HG02623 (cell line): ENCODE data around the gene SLC25A41.
"Not testable (repeated sequence)": the region's sequence is repeated elsewhere in the genome, so short reads cannot be mapped to it uniquely, and the experiment has no call there.

Experiments used
- ATAC-seq: cut with Tn5 transposase; IDR thresholded peaks from one replicate; pipeline ENCODE4 v1.9.1; 2021; ENCODE audit warnings: moderate library complexity; ENCODE audit not compliant: unreplicated experiment

The SLC25A41 gene

DNA sequence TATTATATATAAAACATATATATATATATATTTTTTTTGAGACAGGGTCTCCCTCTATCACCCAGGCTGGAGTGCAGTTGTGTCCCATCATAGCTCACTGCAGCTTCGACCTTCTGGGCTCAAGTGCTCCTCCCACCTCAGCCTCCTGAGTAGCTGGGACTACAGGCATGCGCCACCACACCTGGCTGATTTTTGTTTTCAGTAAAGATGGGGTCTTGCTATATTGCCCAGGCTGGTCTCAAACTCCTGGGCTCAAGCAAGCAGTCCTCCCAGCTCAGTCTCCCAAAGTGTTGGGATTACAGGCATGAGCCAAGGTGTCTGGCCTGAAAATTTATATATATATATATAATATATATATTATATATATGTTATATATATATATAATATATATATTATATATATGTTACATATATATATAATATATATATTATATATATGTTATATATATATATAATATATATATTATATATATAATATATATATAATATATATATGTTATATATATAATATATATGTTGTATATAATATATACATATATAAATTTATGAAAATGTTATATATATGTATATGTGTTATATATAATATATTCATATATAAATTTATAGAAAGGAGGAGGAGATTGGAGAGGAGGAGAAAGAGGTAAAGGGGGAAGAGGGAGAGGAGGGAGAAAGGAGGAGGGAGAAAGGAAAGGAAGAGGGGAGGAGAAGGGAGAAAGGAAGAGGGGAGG is 4.7 kb downstream of the SLC25A41 start:
- not testable (repeated sequence) for ATAC-seq

DNA sequence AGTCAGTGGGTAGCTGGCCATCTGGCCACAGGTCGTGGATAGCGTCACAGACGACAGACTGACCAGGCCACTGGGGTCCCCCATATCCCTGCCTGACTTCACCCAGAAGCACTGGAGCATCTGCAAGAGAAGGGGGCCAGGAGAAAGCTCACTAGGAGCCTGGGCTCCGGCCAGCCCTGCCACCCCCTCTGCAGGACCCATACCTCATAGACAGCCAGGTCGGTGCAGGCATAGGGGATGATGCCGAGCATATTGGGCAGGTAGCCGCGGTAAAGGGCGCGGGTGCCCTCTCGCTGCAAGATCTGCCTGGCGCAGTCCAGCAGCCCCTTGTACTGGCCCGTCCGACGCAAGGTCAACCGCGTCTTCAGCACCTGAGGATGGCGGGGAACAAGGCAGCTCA is 6.4 kb downstream of the SLC25A41 start:
- no peak for ATAC-seq

DNA sequence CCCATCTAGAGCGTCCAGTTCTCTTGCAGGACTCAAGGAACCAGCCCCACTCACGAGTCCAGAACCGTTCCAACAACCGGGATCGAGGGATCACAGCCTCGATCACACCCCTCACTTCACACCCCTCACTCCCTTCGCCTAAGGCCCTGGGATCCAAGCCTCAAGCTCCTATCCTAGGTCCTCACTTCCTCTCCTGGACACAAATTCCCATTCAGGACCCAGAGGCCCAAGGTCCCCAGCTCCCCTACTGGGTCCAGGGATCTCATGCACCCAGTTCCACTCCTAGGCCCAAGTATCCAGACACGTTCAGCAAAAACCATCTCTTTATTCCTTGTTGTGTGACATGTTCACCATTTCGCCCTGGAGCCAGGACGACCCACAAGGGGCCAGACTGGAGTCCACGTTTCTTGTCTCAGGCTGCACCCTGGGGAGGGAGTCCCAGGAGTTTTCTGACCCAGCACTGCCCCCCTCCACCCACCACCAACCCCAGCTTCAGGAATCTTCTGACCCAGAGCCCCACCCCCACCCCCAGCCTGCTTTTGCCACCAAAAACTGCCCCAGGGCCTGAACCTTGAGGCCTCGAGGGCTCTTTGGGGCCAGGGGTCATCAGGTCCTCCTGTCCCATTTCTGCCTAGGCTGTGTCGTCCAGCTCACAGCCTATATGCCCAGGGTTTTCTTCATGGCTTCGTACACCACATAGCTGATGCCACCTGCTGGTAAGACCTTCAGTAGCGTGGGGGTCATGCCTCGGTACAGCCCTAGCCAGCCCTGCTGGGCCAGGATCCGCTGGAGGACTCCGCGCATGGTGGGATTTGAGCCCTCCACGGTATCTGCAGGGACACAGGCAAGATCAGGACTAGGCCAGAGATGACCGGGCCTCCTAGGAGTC is 7.6 kb downstream of the SLC25A41 start:
- no peak for ATAC-seq

DNA sequence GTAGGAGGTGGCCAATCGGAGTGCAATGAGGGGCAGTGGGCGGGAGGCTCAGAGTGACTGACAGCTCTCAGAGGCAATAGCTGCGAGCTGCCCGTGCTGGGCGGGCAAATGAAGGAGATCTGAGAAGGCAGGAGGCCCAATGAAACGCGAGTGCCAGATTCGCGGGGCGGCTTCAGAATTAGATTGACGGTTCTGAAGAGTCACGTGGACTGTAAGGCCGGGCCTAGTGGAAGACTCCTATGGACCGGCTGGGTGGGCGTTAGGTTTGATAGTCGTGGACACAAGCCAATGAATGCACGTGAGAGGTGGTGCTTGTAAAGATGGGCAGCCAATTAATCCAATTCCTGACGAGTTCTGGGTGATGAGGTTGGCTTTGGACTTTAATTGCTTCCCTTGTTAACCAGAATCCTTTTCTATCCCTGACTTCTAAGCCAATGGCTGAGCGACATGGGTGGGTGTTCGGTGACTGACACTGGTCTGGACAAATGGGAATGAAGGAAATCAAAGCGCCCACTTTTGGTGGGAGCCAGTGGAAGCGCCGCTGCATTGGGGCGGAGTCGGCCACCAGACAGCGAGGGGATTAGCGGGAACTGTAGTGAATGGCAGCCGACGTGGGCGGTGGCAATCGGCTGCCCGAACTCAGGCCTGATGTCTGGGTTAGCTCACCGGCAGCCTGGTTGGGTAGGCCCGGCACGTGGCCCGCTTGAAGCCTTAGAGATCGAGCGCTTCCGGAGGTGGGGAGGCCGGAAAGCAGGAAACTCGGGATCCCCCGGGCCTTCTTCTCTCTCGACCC is 8.4 kb downstream of the SLC25A41 start:
- ATAC-seq, result peak; percentile 84

DNA sequence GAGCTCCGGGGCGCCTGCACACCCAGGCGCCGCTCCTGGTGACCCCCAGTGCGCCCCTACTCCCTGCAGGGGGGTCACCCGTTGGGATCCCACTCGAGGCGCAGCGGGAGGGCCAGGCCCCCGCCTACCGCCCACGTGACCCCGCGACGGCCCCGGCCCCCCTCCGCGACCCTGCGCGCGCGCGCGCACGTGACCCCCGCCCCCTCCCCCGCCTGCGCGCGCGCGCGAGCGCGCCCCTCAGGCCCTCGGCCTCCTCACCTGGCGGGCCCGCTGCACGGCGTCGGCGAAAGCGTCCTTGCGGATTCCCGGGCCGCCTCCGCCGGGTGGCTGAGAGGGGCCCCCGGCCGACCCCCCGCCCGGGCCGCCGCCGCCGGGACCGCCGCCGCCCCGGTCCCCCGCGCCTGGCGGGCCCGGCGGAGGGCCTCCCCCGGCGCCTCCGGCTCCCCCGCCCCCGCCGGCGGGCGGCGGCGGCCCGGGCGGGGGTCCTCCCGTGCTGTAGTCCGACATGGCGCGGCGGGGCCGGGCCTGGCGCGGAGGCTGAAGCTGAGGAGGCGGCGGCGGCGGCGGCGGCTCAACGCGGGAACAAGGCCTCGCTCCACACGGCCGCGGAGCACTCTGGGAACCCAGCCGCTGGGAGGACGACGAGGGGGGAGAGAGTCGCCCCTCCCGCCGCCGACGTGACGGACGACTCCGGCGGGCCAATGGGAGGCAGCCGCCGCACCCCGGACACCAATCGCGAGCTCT is 9.2 kb downstream of the SLC25A41 start, which contains the start of gene KHSRP:
TSS of gene KHSRP (minus strand) at position 617 of the 744 bp plus-strand sequence. CDS start at position 507, 110 bp downstream.
- no peak for ATAC-seq

DNA sequence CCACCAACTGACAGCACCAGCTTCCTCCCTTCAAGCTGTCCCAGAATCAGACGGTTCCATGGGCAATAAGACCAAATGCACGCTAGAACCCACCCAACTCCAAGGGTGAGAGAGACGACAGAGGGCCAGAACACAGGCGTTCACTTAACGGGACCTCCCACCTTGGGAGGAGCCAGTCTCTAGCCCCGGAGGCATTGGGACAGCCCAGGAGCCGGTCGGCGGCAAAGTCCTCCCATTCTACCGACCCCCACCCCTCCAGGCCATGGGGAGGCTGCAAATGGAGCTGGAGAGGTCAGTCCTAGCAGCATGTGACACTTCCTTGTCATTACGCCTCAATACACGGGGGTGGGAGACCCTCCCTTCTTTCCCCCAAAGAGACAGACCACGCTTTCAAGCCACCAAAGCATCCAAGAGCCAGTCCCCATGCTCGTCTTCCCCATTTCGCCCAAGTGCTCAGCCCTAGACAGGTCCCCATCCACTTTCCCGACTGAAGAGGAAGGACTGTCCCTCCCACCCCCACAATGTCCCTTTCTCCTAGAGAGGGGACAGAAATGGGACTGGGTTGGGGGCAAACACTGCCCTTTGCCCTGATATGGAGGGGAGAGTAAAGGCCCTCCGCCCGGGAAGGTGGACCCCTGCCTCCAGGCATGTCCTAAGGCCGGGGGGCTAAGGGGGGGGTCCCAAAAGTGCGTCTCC is 9.9 kb downstream of the SLC25A41 start:
- no peak for ATAC-seq

DNA sequence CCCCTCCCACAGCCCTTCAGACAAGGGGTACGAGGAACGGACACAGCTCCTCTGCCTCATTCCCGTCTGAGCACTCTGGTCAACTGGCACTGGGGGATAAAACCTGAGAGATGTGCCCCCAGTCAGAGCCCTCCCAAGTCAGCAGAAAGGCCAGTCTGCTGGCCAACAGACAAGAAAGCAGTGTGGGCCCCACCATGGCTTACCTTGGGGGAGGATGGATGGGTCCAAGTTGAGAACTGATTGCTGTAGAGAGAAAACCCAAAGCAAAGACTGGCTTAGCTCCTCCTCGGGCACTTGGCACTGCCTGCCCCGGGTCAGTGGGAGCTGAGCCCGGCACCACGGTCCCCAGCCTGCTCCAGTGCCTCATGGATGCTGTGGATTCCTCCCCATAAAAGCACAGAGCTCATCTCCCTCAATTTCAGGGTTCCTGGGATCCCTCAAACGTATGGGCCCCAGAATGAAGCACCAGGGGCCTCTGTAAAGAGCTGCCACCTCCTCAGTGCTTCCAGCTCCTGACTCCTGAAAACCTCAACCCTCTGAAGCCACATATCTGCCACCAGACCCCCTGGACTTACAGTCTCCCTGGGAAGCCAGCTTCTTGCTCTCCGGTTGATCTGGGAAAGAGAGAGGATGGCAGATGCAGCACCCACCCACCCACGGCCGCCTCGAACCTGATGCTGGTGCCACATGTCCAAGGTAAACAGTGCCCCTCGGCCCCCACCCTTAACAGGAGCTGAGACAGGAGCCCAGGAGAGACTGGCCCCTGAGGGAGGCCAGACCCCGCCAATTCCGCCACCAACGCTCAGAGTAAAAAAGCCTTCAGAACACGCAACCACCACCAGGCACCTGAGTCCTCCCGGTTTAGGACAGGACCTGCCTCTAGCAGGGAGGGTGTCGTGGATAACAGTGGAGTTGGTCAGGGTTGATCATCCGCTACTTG is 12.2 kb downstream of the SLC25A41 start:
- no peak for ATAC-seq

DNA sequence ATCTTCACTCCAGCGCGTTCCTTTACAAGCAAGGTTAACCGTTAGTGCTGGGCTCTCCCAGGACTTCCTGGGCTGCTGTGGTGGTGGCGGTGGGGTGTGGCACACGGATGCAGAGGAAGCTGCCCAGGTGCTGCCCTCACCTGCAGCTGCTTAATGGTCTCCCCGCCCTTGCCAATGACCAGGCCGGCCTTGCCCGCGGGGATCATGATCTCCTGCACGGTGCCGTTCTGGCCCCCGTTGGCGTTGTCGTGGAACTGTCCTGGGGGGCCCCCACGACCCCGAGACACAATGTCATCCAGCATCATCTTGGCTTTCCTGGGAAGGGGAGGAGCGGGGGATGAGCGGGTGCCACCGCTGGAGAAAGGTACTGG is 15.0 kb downstream of the SLC25A41 start:
- no peak for ATAC-seq

DNA sequence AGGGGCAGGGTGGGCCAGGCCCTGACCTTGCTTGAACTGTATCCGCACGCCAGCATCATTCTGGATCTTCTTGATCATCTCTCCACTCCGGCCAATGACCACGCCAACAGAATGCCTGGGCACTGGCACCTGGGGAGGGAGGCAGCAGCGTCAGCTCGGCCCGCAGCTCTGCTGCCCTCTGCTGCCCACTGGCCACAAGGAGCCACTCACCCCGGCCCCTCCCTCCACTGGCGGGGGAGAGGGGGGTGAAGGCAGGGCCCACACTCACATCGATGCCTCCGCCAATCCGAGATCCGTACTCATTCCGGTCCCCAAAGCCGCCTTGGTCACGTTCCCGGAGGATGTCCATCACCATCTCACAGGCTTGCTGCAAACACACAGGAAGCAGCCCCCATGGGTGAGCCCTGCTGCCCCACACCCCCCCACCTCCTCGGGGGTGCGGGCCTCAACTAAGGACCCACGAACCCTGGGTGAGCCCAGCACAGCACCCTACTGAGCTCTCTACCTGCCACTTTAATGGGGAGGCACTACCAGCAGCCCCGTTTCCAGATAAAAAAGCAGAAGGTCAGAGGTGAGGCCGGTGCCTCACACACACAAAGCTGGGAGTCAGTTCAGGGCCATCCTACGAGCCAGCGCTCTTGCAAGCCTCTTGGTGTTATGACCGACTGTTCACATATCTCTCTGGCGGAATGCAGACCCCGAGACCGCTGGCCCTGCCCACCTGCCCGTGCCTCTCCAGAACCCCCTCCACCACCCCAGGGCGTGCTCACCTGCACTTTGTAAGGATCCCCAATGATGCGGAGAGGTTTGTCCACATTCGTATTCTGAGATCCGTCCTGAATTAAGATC is 15.6 kb downstream of the SLC25A41 start:
- ATAC-seq, result no peak

DNA sequence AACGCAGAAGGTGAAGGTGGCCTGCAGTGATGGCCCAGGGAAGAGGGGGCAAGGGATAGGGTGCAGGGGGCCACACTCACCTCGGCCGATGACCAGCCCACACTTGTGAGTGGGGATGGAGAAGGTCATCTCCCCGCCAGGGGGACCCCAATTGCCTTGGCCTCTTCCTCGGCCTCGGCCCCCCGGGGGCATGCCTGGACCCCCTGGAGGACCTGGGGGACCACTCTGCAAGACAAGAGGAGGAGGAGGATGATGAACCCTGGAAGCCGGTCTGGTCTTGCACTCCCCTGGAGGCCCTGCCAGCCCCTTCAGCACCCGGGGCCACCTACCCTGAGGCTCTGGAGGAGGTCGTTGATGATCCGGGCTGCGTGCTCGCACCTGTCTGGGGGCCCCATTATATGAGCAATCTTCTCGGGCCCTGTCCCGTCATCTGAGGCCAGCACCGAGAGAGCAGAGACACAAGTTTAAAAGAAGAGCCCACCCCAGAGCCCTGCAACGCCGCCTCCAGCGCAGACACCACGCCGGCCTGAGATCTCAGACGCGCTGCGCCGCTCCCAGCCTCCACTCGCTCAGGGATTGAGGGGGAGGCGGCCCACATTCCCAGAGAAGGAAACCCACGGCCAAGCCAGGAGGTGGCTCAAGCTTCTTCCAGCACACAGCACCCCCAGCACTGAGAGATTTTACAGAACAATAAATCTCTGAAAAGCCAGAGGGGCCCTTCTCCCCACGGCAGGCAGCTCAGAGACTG is 16.7 kb downstream of the SLC25A41 start:
- ATAC-seq, result no peak

DNA sequence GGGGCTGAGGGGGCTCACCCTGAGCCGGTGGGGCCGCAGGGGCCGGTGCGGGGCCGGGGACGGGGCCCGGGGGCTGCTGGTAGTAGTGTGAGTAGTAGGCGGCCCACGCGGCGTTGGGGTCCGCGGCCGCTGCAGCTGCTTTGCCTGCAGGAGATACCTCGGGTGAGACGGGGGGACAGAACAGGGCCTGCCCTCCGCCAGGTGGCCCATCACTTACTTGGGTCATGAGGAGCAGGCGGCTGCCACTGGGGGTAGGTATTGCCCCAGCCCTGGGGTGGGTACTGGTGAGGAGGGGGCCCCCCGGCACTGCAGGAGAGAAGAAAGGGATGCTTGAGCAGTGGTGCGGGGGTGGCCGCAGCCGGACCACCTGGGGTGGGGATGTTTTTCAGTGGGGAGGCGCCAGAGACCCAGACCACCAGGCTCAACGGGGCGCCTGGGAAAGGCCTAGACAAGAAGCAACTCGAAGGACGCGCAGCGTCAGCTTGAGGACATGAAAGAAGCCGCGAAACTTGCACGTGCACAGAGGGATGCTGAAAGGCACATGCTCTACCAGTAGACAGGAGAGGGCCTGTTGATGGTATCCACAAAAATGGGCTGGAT is 17.9 kb downstream of the SLC25A41 start:
- ATAC-seq, result no peak

DNA sequence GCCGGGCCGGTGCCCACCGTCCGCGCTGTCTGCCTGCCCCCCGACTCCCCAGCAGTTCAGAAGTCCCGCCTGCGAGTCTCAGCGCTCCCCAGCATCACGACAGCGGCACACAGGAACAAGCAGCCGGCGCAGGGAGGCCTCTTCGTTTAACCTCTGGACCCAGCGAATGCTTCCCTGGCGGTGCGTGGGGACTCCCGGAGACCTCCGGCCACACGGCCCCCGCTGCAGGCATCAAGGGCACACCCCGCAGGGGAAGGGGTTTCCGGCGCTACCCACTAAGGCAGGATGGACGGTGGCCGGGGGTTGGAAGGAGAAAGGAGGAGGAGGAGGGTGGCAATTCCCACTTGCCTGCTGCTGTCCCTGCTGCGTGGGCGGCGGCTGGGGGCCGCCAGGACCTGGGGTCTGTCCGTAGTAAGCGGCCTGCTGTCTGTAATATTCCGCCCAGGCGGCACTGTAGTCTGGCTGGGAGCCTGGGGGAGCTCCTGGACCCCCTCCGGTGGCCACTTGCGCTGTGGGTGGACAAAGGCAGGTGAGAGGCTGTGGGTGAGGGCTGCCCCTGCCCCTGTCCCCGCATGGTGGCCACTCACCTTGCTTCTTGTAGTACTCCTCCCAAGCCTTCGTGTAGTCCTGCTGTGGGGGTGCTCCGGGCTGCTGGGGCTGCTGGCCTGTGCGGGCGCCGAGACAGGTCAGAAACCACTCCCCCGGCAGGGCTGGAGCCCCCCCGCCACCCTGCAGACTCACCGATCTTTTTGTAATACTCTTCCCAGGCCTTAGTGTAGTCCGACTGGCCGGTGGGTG is 18.6 kb downstream of the SLC25A41 start:
- ATAC-seq, result no peak

DNA sequence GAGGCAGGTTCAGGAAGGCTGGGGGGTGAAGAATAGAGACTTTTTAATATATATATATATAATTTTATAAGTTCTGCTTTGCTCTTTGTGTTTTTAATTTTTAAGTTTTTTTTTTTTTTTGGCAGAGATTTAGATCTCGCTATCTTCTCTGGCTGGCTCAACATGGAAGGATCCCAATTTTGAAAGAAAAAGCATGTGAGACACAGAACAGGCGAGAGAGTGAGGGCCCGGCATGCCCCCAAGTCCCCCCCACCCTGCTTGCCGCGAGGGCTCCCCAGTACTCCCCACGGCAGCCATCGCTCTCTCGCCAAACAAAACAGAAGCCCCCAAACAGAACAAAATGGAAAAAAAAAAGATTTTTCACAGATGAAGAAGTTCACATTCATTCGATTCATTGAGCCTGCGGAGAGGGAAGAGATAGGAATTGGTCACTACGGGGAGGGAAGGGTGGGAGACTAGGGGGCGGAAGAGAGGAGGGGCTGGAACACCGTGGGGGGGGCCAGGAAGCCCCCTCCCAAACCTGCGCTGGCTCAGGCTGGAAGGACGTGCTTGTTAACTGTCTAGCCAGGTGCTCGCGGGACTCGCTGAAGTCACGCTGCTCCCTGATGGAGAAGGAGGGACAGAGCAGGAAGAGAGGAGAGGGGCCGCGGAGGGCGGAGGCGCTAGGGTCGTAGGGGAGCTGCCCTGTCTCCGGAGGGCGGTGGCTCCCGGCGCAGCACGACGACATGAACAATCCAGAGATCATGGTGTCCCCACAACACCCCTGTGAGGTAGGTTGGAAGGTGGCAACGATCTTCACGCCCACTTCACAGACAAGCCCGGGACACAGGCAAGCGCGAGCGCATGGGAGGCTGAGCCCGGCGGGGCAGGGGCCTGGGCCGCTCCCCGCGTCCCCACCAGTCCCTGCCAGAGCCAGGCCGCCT is 19.6 kb downstream of the SLC25A41 start:
- ATAC-seq, result no peak

DNA sequence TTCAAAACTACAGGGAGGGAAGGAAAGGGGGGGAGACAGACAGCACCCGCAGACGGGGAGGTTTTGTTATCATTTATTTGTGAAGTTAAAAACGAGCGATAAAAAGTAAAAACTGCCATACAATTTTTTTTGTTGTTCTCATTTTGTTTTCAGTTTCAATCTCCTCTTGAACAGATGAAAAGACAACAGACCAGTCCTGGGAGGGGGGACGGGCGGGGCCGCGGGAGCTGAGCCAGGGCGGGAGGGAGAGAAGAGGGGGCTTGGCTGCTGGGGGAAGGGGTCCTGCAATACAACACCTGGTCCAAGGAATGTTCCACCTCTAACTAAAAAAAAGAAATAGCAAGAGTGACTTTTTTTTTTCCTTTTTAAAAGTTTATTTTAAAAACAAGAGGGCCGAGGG is 20.3 kb downstream of the SLC25A41 start:
- no peak for ATAC-seq

DNA sequence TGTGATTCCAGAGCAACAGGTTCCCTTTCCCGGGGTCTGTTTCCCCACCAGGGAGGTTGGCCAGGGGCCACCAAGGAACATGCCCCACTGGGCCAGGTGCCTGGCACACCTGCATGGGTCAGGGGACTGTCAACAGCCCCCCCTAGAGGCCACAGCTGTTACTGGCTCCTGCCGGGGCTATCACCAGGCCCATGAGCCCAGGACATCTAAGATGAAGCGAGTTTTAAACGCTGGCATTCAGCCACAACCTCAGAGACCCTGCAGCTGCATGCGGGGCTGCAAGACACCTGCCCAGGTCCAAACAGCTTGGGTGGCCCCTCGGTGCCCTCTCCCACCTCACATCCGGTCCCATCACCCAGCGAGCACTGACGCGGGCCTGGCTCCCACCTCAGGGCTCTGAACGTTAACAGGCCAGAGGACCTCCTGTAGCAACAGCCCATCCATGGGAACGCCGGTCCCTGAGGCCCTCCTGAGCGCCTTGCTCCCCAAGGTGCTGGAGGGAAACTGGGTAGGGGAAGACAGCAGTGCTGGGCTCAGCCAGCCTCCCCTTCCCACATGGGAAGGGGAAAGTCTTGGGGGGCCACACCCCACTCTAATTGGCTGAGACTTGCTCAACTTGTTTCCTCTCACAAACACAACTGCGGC is 21.0 kb downstream of the SLC25A41 start:
- no peak for ATAC-seq
